SK-N-SH (cell line): ENCODE results near the gene HAUS6.

ENCODE experiments used
- CTCF ChIP-seq: fragments of 200-600 bp; sonication (generic); IDR thresholded peaks from 2 replicates; pipeline ENCODE4 v1.6.1; 2017; ENCODE audit warnings: antibody characterized with exemption, mild to moderate bottlenecking, moderate library complexity
- ELF1 ChIP-seq: IDR thresholded peaks from 2 replicates; pipeline ENCODE4 v1.4.0; 2012
- EP300 ChIP-seq, 2 experiments: IDR thresholded peaks; 2 replicates each; pipeline versions ENCODE4 v1.4.0 to v1.6.1; 2012; ENCODE audit warnings: borderline replicate concordance in 1 of 2, low read depth in 1 of 2, low read length in 1 of 2
- EZH2phosphoT487 ChIP-seq: fragments of 200-600 bp; sonication (generic); IDR thresholded peaks from 2 replicates; pipeline ENCODE4 v1.6.1; 2017; ENCODE audit warnings: low read depth, mixed run types, mild to moderate bottlenecking, antibody characterized with exemption, moderate library complexity, borderline replicate concordance
- NFIC ChIP-seq: IDR thresholded peaks from 2 replicates; pipeline ENCODE4 v1.4.0; 2012; ENCODE audit warnings: borderline replicate concordance
- POLR2AphosphoS5 ChIP-seq: IDR thresholded peaks from 2 replicates; pipeline ENCODE4 v1.6.1; 2012; ENCODE audit warnings: low read depth, low read length
- REST ChIP-seq: IDR thresholded peaks from 2 replicates; pipeline ENCODE4 v1.6.1; 2012; ENCODE audit warnings: mild to moderate bottlenecking, low read depth, low read length, moderate library complexity
- SMC3 ChIP-seq: IDR thresholded peaks from 2 replicates; pipeline ENCODE4 v1.6.1; 2012; ENCODE audit warnings: low read depth, low read length, improper control_type of control experiment
- TEAD4 ChIP-seq: IDR thresholded peaks from 2 replicates; pipeline ENCODE4 v1.4.0; 2012; ENCODE audit warnings: mild to moderate bottlenecking, borderline replicate concordance; ENCODE audit not compliant: insufficient read depth
- ZBTB33 ChIP-seq: IDR thresholded peaks from 2 replicates; pipeline ENCODE4 v1.4.0; 2012; ENCODE audit warnings: low read depth, borderline replicate concordance

- TF ChIP-seq CTCF (no peak), TEAD4 (no peak), POLR2AphosphoS5 (no peak), ELF1 (no peak), SMC3 (no peak), REST (no peak), ZBTB33 (no peak), NFIC (no peak), EP300 (IDR thresholded peaks at IDR 0.05; ENCODE audit: borderline replicate concordance in 1 of 2, low read depth in 1 of 2, low read length in 1 of 2) (no peak), EZH2phosphoT487 (no peak)
These were observed 35.4 kb upstream of the HAUS6 start for GRCh38 chr9:19138084-19138483.
